Sigmoid colon (tissue), 4 donors: ENCODE results near the gene DNAH17.

Source experiments
- CTCF ChIP-seq, 4 experiments: fragments of 450-650 bp in 3 of 4; fragments of 200-600 bp in 1 of 4; IDR thresholded peaks; one replicate each; pipeline ENCODE4 v1.5.1; 2016 to 2019; ENCODE audit warnings: antibody characterized with exemption in 4 of 4, mild to moderate bottlenecking in 3 of 4, moderate library complexity in 2 of 4
- EP300 ChIP-seq, 4 donors: sonication (generic); formaldehyde crosslinking; IDR thresholded peaks; one replicate each; pipeline ENCODE4 v1.6.1; 2017; ENCODE audit warnings: antibody characterized with exemption in 4 of 4
- POLR2A ChIP-seq, 2 donors: fragments of 450-650 bp; IDR thresholded peaks; one replicate each; pipeline ENCODE4 v1.6.1; 2016; ENCODE audit warnings: antibody characterized with exemption in 2 of 2, mild to moderate bottlenecking in 2 of 2, moderate library complexity in 2 of 2

GRCh38 chr17:78451753-78452152 is 125.4 kb downstream of the DNAH17 start:
- TF ChIP-seq CTCF (IDR thresholded peaks at IDR 0.05) = no peak
- no peak for TF ChIP-seq POLR2A (IDR thresholded peaks at IDR 0.05)
- no peak for TF ChIP-seq EP300 (IDR thresholded peaks at IDR 0.05)
